ENCODE measurements around the gene ROBO2.

The ROBO2 gene

GRCh38 chr3:77222701-77223100 is 182.8 kb downstream of the ROBO2 start:
- no peak overlapping the region for H3K4me3 ChIP-seq (ENCODE audit: low read depth, low read length)
- TF ChIP-seq CTCF (IDR thresholded peaks at IDR 0.05; ENCODE audit: control insufficient read depth, extremely low read depth, insufficient read depth): no peak

GRCh38 chr3:77227567-77227966 is 187.7 kb downstream of the ROBO2 start:
- H3K4me3 ChIP-seq (ENCODE audit: low read depth, low read length): no peak overlapping the region
- no peak for TF ChIP-seq CTCF (IDR thresholded peaks at IDR 0.05; ENCODE audit: control insufficient read depth, extremely low read depth, insufficient read depth)
- peak; percentile 2 for DNase-seq (ENCODE audit: low read depth)

More at GRCh38 chr3:77222701-77223100, 182.8 kb downstream of the ROBO2 start:
- DNase-seq (ENCODE audit: low read depth): no peak

DNA sequence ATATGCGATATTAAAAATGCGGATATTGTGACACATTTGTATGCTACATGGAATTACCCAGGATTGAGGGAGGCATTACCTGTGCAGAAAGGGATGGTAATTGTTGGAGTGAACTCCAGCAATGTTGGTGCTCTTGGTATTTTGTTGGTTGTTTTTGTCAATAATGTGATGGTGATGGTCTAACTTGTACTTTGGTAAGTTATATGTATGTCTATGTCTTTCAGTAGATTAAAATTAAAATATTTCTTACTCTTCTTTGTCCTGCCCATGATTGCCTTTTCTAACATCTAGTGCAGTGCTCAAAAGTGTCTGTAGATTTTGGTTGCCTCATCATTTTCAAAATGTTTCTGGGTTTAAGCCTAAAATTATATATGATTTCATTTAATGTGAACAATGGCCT is 192.7 kb downstream of the ROBO2 start:
- no peak overlapping the region for H3K4me3 ChIP-seq (ENCODE audit: low read depth, low read length)
- no peak for TF ChIP-seq CTCF (IDR thresholded peaks at IDR 0.05; ENCODE audit: control insufficient read depth, extremely low read depth, insufficient read depth)
- no peak for DNase-seq (ENCODE audit: low read depth)

DNA sequence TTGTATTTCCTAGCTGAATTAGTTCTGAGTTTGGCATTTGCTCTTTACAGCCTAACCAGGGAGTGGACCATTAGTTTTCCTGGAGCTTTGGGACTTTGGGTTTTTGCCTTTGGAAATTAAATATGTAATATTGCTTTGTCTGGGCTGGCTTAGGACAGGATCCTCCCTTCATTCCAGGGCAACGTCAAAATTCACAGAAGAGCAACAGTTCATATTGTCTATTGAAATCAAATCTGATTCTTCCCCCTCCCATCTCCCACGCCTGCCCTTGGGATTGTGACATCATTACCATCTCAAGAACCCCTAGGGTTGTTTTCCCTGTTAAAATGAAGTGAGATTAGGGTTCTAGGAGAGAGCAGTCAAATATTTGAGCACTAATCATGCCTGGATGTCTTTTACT is 194.1 kb downstream of the ROBO2 start:
- TF ChIP-seq CTCF (IDR thresholded peaks at IDR 0.05; ENCODE audit: control insufficient read depth, extremely low read depth, insufficient read depth): no peak
- H3K4me3 ChIP-seq (ENCODE audit: low read depth, low read length): no peak overlapping the region
- DNase-seq (ENCODE audit: low read depth): no peak

GRCh38 chr3:77236118-77236517 is 196.2 kb downstream of the ROBO2 start:
- no peak overlapping the region for H3K4me3 ChIP-seq (ENCODE audit: low read depth, low read length)
- DNase-seq (ENCODE audit: low read depth): no peak
- TF ChIP-seq CTCF (IDR thresholded peaks at IDR 0.05; ENCODE audit: control insufficient read depth, extremely low read depth, insufficient read depth): no peak

DNA sequence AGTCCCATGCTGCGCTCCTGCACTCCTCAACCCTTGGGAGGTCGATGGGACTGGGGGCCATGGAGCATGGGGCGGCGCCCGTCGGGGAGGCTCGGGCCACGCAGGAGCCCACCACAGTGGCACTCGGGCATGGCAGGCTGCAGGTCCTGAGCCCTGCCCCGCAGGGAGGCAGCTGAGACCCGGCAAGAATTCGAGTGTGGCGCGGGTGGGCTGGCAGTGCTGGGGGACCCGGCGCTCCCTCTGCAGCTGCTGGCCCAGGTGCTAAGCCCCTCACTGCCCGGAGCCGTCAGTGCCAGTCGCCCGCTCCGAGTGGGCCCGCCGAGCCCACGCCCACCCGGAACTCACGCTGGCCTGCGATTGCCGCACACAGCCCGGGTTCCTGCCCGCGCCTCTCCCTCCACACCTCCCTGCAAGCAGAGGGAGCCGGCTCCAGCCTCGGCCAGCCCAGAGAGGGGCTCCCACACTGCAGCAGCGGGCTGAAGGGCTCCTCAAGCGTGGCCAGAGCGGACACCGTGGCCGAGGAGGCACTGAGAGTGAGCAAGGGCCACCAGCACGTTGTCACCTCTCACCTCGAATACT is 200.3 kb downstream of the ROBO2 start:
- DNase-seq (ENCODE audit: low read depth): no peak
- no peak overlapping the region for H3K4me3 ChIP-seq (ENCODE audit: low read depth, low read length)
- TF ChIP-seq CTCF (IDR thresholded peaks at IDR 0.05; ENCODE audit: control insufficient read depth, extremely low read depth, insufficient read depth): no peak

- no peak for TF ChIP-seq CTCF (IDR thresholded peaks at IDR 0.05; ENCODE audit: control insufficient read depth, extremely low read depth, insufficient read depth)
- no peak for DNase-seq (ENCODE audit: low read depth)
Observed at GRCh38 chr3:77242371-77242770, 202.5 kb downstream of the ROBO2 start.

More at GRCh38 chr3:77242371-77242770, 202.5 kb downstream of the ROBO2 start:
- H3K4me3 ChIP-seq (ENCODE audit: low read depth, low read length): no peak overlapping the region
